Endothelial cell of umbilical vein (primary cell): ENCODE measurements around the gene CALU. TPM values are rescaled to one million over a fixed set of nuclear protein-coding genes. Genes with fewer than 3 reads are reported as not detected.

Experiments
- BruUV-seq: library from RNA; stranded (reverse); fragments of 400-500 nt; replicated peaks from 2 replicates; lab custom pipeline; 2021; lab: Mats Ljungman, UMichigan
- CTCF ChIA-PET: fragments of 300-600, 350-600 bp; sonication (Branson Sonifier 250); formaldehyde crosslinking; loops from one replicate; lab custom pipeline; 2021; ENCODE audit warnings: antibody characterized with exemption, inconsistent platforms; lab: Charles Lee
- POLR2A ChIA-PET: fragments of 300-600, 350-600 bp; sonication (Branson Sonifier 250); formaldehyde crosslinking; loops from one replicate; lab custom pipeline; 2021; ENCODE audit warnings: antibody characterized with exemption, inconsistent platforms; lab: Charles Lee
- DNase-seq: peaks from one replicate; pipeline ENCODE4 v3.0.0-alpha.2; 2011; ENCODE audit warnings: low read depth, low spot score
- FAIRE-seq: peaks from 2 replicates; lab custom pipeline; 2011; peaks lifted over from hg19 to GRCh38; lab: Jason Lieb, UNC
- H2AFZ ChIP-seq: 2 replicates; pipeline ENCODE4 v1.6.0; 2012; ENCODE audit warnings: low read depth, low read length, control low read depth, inconsistent platforms
- H3K27ac ChIP-seq: 2 replicates; pipeline ENCODE4 v1.5.1; 2011; ENCODE audit warnings: low read depth, mild to moderate bottlenecking, control low read depth, low read length, moderate library complexity; ENCODE audit not compliant: insufficient read depth
- H3K27me3 ChIP-seq, 2 experiments: 2 replicates each; pipeline versions ENCODE4 v1.6.0 to v1.6.1; 2011; ENCODE audit warnings: low read length in 2 of 2, mixed read lengths in 1 of 2; ENCODE audit not compliant: control insufficient read depth in 2 of 2, insufficient read depth in 2 of 2
- H3K36me3 ChIP-seq, 2 experiments: 2 replicates in 1 of 2; 3 replicates in 1 of 2; pipeline ENCODE4 v1.5.1; 2011; ENCODE audit warnings: low read length in 2 of 2, mild to moderate bottlenecking in 1 of 2, moderate library complexity in 1 of 2; ENCODE audit not compliant: control insufficient read depth in 2 of 2, insufficient read depth in 2 of 2; ENCODE audit errors: extremely low read depth in 1 of 2
- H3K4me1 ChIP-seq: 3 replicates; pipeline ENCODE4 v1.5.1; 2011; ENCODE audit warnings: mild to moderate bottlenecking, low read length; ENCODE audit not compliant: control insufficient read depth, insufficient read depth; ENCODE audit errors: extremely low read depth
- H3K4me2 ChIP-seq: 2 replicates; pipeline ENCODE4 v1.6.1; 2011; ENCODE audit warnings: low read length, control low read depth, mixed read lengths; ENCODE audit not compliant: insufficient read depth
- H3K4me3 ChIP-seq, 3 experiments: fragments of 200-600 bp in 1 of 3; sonication (generic), shearing (Covaris generic) in 1 of 3; replicated peaks in 1 of 3; 2 replicates each; pipeline ENCODE4 v1.5.1; 2011 to 2016; ENCODE audit warnings: control low read depth in 3 of 3, low read length in 3 of 3, mild to moderate bottlenecking in 2 of 3, inconsistent platforms in 1 of 3, low read depth in 1 of 3, moderate library complexity in 1 of 3; ENCODE audit not compliant: insufficient read depth in 1 of 3
- H3K79me2 ChIP-seq: 2 replicates; pipeline ENCODE4 v1.6.0; 2012; ENCODE audit warnings: low read length, inconsistent platforms; ENCODE audit not compliant: control insufficient read depth, insufficient read depth
- H3K9ac ChIP-seq: replicated peaks from 2 replicates; pipeline ENCODE3; 2011; ENCODE audit warnings: low read length, control low read depth; ENCODE audit not compliant: insufficient read depth; ENCODE audit errors: extremely low read depth
- H3K9me1 ChIP-seq: replicated peaks from 3 replicates; pipeline ENCODE4 v1.6.0; 2011; ENCODE audit warnings: mild to moderate bottlenecking, low read length; ENCODE audit not compliant: control insufficient read depth, insufficient read depth; ENCODE audit errors: extremely low read depth
- H3K9me3 ChIP-seq: replicated peaks from 2 replicates; pipeline ENCODE4 v1.5.1; 2012; ENCODE audit warnings: low read length, inconsistent platforms; ENCODE audit not compliant: control insufficient read depth, insufficient read depth
- H4K20me1 ChIP-seq: replicated peaks from 2 replicates; pipeline ENCODE3; 2011; ENCODE audit warnings: mild to moderate bottlenecking, low read length; ENCODE audit not compliant: control insufficient read depth, insufficient read depth; ENCODE audit errors: extremely low read depth
- EZH2 ChIP-seq: IDR thresholded peaks from 2 replicates; pipeline ENCODE4 v1.6.1; 2012; ENCODE audit warnings: borderline replicate concordance, low read depth, mild to moderate bottlenecking, moderate library complexity, low read length, inconsistent platforms; ENCODE audit not compliant: severe bottlenecking
- FOS ChIP-seq: IDR thresholded peaks from 2 replicates; pipeline ENCODE4 v1.6.1; 2011; ENCODE audit warnings: mild to moderate bottlenecking, low read length, moderate library complexity, borderline replicate concordance; ENCODE audit not compliant: insufficient read depth
- GATA2 ChIP-seq: IDR thresholded peaks from 2 replicates; pipeline ENCODE4 v1.7.0; 2011; ENCODE audit warnings: low read depth, mild to moderate bottlenecking, moderate library complexity, mixed read lengths, low read length; ENCODE audit not compliant: insufficient read length, insufficient read depth
- JUN ChIP-seq: IDR thresholded peaks from 2 replicates; pipeline ENCODE4 v1.6.1; 2011; ENCODE audit warnings: borderline replicate concordance, low read depth; ENCODE audit not compliant: insufficient read length, insufficient read depth
- MYC ChIP-seq: IDR thresholded peaks from one replicate; pipeline ENCODE4 v1.6.1; 2011; ENCODE audit warnings: mild to moderate bottlenecking, low read depth, low read length
- POLR2A ChIP-seq: IDR thresholded peaks from 2 replicates; pipeline ENCODE4 v1.6.1; 2012; ENCODE audit warnings: low read depth, mild to moderate bottlenecking, control low read depth, low read length
- POLR2AphosphoS5 ChIP-seq: IDR thresholded peaks from 2 replicates; pipeline ENCODE4 v1.6.1; 2012; ENCODE audit warnings: low read depth, mild to moderate bottlenecking, control low read depth, low read length, moderate library complexity; ENCODE audit not compliant: insufficient read depth
- dilution Hi-C: fragments of 300-500 bp; cut with MboI; formaldehyde crosslinking; loops from one replicate; pipeline ENCODE4 v1.15.0; 2019; ENCODE audit warnings: low sequenced_read_pairs; ENCODE audit not compliant: extremely low pct_ligation_motif_present
- intact Hi-C: fragments of 100-400 bp; cut with micrococcal nuclease; formaldehyde crosslinking; loops from one replicate; pipeline ENCODE4 v1.10.0; 2022
- polyA plus RNA-seq, 4 experiments: library from polyadenylated mRNA; depleted of rRNA in 3 of 4; stranded (reverse) in 3 of 4; unstranded in 1 of 4; fragments of >200 nt; gene quantifications; 2 replicates each; pipeline versions ENCODE4 v1.2.1 to v1.2.3, GENCODE V29; 2011 to 2012; ENCODE audit warnings: missing spikeins in 1 of 4
- total RNA-seq: library from RNA; stranded (reverse); gene quantifications from 2 replicates; pipeline ENCODE4 v1.2.3, GENCODE V29; 2021
- TF ChIP-seq, protein P1 (sequence below): IDR thresholded peaks from 2 replicates; pipeline ENCODE4 v1.6.1; 2011; ENCODE audit not compliant: insufficient read depth, insufficient read length
- TF ChIP-seq, protein P2 (sequence below), 2 donors: IDR thresholded peaks; 1 replicate in 1 of 2; 2 replicates in 1 of 2; pipeline ENCODE4 v1.5.1; 2011; ENCODE audit warnings: low read length in 2 of 2, mild to moderate bottlenecking in 2 of 2, moderate library complexity in 2 of 2, control low read depth in 1 of 2, inconsistent platforms in 1 of 2, low read depth in 1 of 2; ENCODE audit not compliant: insufficient read depth in 1 of 2; ENCODE audit errors: extremely low read depth in 1 of 2

CALU gene
- total and polyA plus RNA-seq, 2 donors (not counting 3 experiments of a cell fraction or from before 2014, with no cell fraction given), result 135 to 257 TPM

DNA sequence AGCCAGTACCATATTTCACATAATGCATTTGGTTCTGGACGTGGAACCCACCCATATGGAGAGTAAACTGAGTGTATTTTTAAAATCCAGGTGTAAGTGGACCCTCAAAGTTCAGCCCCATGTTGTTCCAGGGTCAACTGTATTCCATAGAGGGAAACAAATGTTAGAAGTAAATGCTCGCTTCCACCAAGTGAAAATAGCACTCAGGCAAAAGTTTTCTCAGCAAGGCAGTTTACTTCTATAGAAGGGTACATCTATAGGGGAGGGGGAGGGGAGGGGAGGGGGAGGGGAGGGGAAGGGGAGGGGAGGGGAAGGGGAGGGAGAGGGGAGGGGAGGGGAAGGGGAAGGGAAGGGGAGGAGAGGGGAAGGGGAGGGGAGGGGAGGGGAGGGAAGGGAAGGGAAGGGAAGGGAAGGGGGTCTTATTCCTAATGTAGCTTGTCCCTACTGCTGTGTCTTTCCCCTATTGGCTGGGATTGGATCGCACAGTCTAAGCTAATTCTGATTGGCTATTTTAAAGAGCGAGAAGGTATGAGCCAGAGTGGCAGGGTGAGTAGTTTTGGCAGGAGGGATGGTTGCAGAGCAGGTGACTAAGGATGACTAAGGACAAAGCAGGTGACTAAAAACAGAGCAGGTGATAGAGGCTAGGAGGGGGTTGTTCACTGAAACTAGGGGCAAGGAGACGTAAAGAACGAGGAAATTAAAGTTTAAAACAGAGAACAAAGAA is 37.9 kb upstream of the CALU start:
- H3K9me3 ChIP-seq, result no peaks in the 10 kb centered on the region
- intact Hi-C loops (no loop called here), dilution Hi-C loops (no loop called here)
- H3K27ac ChIP-seq, result no peak overlapping the region
- CTCF ChIA-PET, result interaction anchor here (0.9 to 2.3 kb wide), 3 partner anchors 8 to 32 kb away, joined by 3 to 10 read pairs (median 3); no protein-coding TSS in a partner anchor
- no TSS peak for BruUV-seq
- H4K20me1 ChIP-seq, result no peaks in the 10 kb centered on the region
- POLR2A ChIA-PET, result no interaction called here
- no peak overlapping the region for H3K9ac ChIP-seq
- DNase-seq (no peak), FAIRE-seq (no peak)
- H3K9me1 ChIP-seq, result no peaks in the 10 kb centered on the region
- peaks cover 26 to 29% of the 10 kb centered on the region in 2 experiments for H3K27me3 ChIP-seq
- no peaks in the 10 kb centered on the region for H3K79me2 ChIP-seq
- no peak overlapping the region for H3K4me2 ChIP-seq
- no peak overlapping the region for H2AFZ ChIP-seq
- TF ChIP-seq POLR2A, result no peak
- TF ChIP-seq, protein P1, sequence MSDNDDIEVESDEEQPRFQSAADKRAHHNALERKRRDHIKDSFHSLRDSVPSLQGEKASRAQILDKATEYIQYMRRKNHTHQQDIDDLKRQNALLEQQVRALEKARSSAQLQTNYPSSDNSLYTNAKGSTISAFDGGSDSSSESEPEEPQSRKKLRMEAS, result no peak
- no peak for TF ChIP-seq MYC
- TF ChIP-seq FOS, result no peak
- TF ChIP-seq EZH2, result no peak
- no peak for TF ChIP-seq GATA2
- no peaks in the 10 kb centered on the region for H3K36me3 ChIP-seq
- H3K4me1 ChIP-seq, result peaks cover 6% of the 10 kb centered on the region
- H3K4me3 ChIP-seq, result no peak overlapping the region

DNA sequence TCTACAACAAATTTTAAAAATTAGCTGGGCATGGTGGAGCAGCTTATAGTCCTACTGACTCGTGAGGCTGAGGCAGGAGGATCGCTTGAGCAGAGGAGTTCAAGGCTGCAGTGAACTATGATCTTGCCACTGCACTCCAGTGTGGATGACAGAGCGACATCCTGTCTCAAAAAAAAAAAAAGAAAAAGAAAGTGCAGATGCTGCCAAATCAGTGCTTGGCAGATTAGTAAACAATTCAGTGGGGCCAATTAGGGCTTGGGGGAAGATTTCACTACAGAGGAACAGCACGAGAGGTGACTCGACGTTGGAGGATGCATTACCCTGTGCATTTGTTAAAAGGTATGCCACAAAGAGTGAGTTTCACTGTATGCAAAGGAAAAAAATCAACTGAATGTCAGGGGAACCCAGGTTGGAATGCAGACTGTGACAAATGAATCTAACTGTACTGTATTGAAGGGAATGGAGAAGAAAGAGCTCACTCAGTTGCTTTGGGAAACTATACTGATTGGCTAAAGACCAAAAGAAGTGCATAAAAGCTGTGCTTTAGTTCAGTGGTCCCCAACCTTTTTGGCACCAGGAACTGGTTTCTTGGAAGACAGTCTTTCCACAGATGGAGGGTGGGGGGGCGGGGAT is 35.4 kb upstream of the CALU start:
- Histone ChIP-seq H2AFZ (no peak overlapping the region), H3K79me2 (no peaks in the 10 kb centered on the region), H3K4me3 (no peak overlapping the region), H3K27me3 (peaks cover 4 to 5% of the 10 kb centered on the region in 2 experiments), H4K20me1 (no peaks in the 10 kb centered on the region), H3K36me3 (no peaks in the 10 kb centered on the region), H3K4me1 (peaks cover 6% of the 10 kb centered on the region), H3K9me1 (no peaks in the 10 kb centered on the region), H3K4me2 (no peak overlapping the region), H3K27ac (no peak overlapping the region), H3K9me3 (no peaks in the 10 kb centered on the region), H3K9ac (no peak overlapping the region)
- CTCF ChIA-PET, result no interaction called here
- DNase-seq (no peak), FAIRE-seq (no peak)
- TF ChIP-seq, protein P1, result no peak
- TF ChIP-seq, protein P2, sequence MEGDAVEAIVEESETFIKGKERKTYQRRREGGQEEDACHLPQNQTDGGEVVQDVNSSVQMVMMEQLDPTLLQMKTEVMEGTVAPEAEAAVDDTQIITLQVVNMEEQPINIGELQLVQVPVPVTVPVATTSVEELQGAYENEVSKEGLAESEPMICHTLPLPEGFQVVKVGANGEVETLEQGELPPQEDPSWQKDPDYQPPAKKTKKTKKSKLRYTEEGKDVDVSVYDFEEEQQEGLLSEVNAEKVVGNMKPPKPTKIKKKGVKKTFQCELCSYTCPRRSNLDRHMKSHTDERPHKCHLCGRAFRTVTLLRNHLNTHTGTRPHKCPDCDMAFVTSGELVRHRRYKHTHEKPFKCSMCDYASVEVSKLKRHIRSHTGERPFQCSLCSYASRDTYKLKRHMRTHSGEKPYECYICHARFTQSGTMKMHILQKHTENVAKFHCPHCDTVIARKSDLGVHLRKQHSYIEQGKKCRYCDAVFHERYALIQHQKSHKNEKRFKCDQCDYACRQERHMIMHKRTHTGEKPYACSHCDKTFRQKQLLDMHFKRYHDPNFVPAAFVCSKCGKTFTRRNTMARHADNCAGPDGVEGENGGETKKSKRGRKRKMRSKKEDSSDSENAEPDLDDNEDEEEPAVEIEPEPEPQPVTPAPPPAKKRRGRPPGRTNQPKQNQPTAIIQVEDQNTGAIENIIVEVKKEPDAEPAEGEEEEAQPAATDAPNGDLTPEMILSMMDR (IDR thresholded peaks at IDR 0.05; ENCODE audit: extremely low read depth in 1 of 2, insufficient read depth in 1 of 2, low read depth in 1 of 2, low read length in 2 of 2), result no peak
- TF ChIP-seq EZH2 (no peak), JUN (no peak), FOS (no peak), POLR2AphosphoS5 (no peak)
- POLR2A ChIA-PET, result interaction anchor here (0.7 kb wide), 1 partner anchor 9 kb away, joined by 5 read pairs; no protein-coding TSS in a partner anchor
- dilution Hi-C loops (no loop called here), intact Hi-C loops (no loop called here)
- BruUV-seq, result no TSS peak
